WTC11 (cell line): ENCODE results near the gene RYR3.

ENCODE experiments used
- CREB1 ChIP-seq: sonication (generic); formaldehyde crosslinking; IDR thresholded peaks from 2 replicates; pipeline ENCODE4 v1.8.0; 2023; ENCODE audit warnings: mild to moderate bottlenecking, missing genetic modification reagents
- ELF4 ChIP-seq: sonication (generic); formaldehyde crosslinking; IDR thresholded peaks from 2 replicates; pipeline ENCODE4 v1.8.1; 2022; ENCODE audit warnings: low read depth, mild to moderate bottlenecking, moderate library complexity, missing genetic modification reagents
- SP1 ChIP-seq: sonication (generic); formaldehyde crosslinking; conservative IDR thresholded peaks from 2 replicates; pipeline ENCODE4 v1.8.1; 2022; ENCODE audit warnings: missing genetic modification reagents
- ZNF263 ChIP-seq: sonication (generic); formaldehyde crosslinking; IDR thresholded peaks from 2 replicates; pipeline ENCODE4 v1.8.1; 2022; ENCODE audit warnings: low read depth, mild to moderate bottlenecking, moderate library complexity, missing genetic modification reagents
- TF ChIP-seq, protein P1 (sequence below): sonication (generic); formaldehyde crosslinking; conservative IDR thresholded peaks from 2 replicates; pipeline ENCODE4 v1.8.1; 2022; ENCODE audit warnings: mild to moderate bottlenecking, missing genetic modification reagents
- TF ChIP-seq, protein P2 (sequence below): sonication (generic); formaldehyde crosslinking; IDR thresholded peaks from 2 replicates; pipeline ENCODE4 v1.8.1; 2023; ENCODE audit warnings: mild to moderate bottlenecking, missing genetic modification reagents, moderate library complexity
- TF ChIP-seq, protein P3 (sequence below): fragments of 200-600 bp; IDR thresholded peaks from 2 replicates; pipeline ENCODE4 v1.8.0; 2022; ENCODE audit warnings: antibody characterized with exemption
- TF ChIP-seq, protein P4 (sequence below): sonication (generic); formaldehyde crosslinking; IDR thresholded peaks from 2 replicates; pipeline ENCODE4 v1.8.1; 2023; ENCODE audit warnings: mild to moderate bottlenecking, missing genetic modification reagents, moderate library complexity
- TF ChIP-seq, protein P5 (sequence below): sonication (generic); formaldehyde crosslinking; IDR thresholded peaks from 2 replicates; pipeline ENCODE4 v1.8.1; 2023; ENCODE audit warnings: mild to moderate bottlenecking, missing genetic modification reagents, borderline replicate concordance
- TF ChIP-seq, protein P6 (sequence below): sonication (generic); formaldehyde crosslinking; IDR thresholded peaks from 2 replicates; pipeline ENCODE4 v1.8.0; 2022; ENCODE audit warnings: mild to moderate bottlenecking, missing genetic modification reagents
- TF ChIP-seq, protein P7 (sequence below): sonication (generic); formaldehyde crosslinking; IDR thresholded peaks from 2 replicates; pipeline ENCODE4 v1.8.1; 2023; ENCODE audit warnings: mild to moderate bottlenecking, missing genetic modification reagents

DNA sequence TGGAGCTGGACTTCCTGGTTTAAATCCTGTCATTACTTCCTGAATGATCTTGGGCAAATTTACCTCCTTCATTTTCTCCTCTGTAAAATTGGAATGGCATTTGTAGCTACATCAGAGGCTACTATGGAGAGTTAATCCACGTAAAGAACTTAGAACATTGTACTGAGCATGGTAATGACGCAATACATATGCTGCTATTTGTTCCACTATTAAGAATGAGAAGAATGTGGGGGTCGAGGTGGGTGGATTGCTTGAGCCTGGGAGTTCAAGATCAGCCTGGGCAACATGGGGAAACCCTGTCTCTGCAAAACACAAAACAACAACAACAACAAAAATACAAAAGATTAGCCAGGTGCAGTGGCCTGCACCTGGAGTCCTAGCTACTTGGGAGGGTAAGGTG is 250.6 kb downstream of the RYR3 start:
- TF ChIP-seq, protein P1, sequence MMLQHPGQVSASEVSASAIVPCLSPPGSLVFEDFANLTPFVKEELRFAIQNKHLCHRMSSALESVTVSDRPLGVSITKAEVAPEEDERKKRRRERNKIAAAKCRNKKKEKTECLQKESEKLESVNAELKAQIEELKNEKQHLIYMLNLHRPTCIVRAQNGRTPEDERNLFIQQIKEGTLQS (CRISPR knock-in tag): no peak
- TF ChIP-seq, protein P2, sequence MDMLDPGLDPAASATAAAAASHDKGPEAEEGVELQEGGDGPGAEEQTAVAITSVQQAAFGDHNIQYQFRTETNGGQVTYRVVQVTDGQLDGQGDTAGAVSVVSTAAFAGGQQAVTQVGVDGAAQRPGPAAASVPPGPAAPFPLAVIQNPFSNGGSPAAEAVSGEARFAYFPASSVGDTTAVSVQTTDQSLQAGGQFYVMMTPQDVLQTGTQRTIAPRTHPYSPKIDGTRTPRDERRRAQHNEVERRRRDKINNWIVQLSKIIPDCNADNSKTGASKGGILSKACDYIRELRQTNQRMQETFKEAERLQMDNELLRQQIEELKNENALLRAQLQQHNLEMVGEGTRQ (CRISPR knock-in tag): no peak
- TF ChIP-seq SP1 (CRISPR knock-in tag): no peak
- TF ChIP-seq, protein P3, sequence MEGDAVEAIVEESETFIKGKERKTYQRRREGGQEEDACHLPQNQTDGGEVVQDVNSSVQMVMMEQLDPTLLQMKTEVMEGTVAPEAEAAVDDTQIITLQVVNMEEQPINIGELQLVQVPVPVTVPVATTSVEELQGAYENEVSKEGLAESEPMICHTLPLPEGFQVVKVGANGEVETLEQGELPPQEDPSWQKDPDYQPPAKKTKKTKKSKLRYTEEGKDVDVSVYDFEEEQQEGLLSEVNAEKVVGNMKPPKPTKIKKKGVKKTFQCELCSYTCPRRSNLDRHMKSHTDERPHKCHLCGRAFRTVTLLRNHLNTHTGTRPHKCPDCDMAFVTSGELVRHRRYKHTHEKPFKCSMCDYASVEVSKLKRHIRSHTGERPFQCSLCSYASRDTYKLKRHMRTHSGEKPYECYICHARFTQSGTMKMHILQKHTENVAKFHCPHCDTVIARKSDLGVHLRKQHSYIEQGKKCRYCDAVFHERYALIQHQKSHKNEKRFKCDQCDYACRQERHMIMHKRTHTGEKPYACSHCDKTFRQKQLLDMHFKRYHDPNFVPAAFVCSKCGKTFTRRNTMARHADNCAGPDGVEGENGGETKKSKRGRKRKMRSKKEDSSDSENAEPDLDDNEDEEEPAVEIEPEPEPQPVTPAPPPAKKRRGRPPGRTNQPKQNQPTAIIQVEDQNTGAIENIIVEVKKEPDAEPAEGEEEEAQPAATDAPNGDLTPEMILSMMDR: no peak
- TF ChIP-seq, protein P4, sequence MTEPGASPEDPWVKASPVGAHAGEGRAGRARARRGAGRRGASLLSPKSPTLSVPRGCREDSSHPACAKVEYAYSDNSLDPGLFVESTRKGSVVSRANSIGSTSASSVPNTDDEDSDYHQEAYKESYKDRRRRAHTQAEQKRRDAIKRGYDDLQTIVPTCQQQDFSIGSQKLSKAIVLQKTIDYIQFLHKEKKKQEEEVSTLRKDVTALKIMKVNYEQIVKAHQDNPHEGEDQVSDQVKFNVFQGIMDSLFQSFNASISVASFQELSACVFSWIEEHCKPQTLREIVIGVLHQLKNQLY: no peak
- no peak for TF ChIP-seq ZNF263 (CRISPR knock-in tag)
- TF ChIP-seq ELF4 (CRISPR knock-in tag): no peak
- TF ChIP-seq, protein P5, sequence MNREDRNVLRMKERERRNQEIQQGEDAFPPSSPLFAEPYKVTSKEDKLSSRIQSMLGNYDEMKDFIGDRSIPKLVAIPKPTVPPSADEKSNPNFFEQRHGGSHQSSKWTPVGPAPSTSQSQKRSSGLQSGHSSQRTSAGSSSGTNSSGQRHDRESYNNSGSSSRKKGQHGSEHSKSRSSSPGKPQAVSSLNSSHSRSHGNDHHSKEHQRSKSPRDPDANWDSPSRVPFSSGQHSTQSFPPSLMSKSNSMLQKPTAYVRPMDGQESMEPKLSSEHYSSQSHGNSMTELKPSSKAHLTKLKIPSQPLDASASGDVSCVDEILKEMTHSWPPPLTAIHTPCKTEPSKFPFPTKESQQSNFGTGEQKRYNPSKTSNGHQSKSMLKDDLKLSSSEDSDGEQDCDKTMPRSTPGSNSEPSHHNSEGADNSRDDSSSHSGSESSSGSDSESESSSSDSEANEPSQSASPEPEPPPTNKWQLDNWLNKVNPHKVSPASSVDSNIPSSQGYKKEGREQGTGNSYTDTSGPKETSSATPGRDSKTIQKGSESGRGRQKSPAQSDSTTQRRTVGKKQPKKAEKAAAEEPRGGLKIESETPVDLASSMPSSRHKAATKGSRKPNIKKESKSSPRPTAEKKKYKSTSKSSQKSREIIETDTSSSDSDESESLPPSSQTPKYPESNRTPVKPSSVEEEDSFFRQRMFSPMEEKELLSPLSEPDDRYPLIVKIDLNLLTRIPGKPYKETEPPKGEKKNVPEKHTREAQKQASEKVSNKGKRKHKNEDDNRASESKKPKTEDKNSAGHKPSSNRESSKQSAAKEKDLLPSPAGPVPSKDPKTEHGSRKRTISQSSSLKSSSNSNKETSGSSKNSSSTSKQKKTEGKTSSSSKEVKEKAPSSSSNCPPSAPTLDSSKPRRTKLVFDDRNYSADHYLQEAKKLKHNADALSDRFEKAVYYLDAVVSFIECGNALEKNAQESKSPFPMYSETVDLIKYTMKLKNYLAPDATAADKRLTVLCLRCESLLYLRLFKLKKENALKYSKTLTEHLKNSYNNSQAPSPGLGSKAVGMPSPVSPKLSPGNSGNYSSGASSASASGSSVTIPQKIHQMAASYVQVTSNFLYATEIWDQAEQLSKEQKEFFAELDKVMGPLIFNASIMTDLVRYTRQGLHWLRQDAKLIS (CRISPR knock-in tag): no peak
- TF ChIP-seq, protein P6, sequence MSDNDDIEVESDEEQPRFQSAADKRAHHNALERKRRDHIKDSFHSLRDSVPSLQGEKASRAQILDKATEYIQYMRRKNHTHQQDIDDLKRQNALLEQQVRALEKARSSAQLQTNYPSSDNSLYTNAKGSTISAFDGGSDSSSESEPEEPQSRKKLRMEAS (CRISPR knock-in tag): no peak
- TF ChIP-seq, protein P7, sequence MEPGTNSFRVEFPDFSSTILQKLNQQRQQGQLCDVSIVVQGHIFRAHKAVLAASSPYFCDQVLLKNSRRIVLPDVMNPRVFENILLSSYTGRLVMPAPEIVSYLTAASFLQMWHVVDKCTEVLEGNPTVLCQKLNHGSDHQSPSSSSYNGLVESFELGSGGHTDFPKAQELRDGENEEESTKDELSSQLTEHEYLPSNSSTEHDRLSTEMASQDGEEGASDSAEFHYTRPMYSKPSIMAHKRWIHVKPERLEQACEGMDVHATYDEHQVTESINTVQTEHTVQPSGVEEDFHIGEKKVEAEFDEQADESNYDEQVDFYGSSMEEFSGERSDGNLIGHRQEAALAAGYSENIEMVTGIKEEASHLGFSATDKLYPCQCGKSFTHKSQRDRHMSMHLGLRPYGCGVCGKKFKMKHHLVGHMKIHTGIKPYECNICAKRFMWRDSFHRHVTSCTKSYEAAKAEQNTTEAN (CRISPR knock-in tag): no peak
- TF ChIP-seq CREB1: no peak
